Astrocyte of the cerebellum (primary cell): ENCODE measurements around the gene GMIP.
"Not testable (repeated sequence)": the region's sequence is repeated elsewhere in the genome, so short reads cannot be mapped to it uniquely, and the experiment has no call there.

Source experiments
- DNase-seq: peaks from one replicate; pipeline ENCODE4 v3.0.0-alpha.2; 2011; ENCODE audit warnings: low read depth
- H3K4me3 ChIP-seq: 2 replicates; pipeline ENCODE4 v1.5.1; 2011; ENCODE audit warnings: mild to moderate bottlenecking, low read depth, low read length, moderate library complexity
- in situ Hi-C: cut with HindIII; loops from 2 replicates; pipeline ENCODE4 v1.10.0; 2017; ENCODE audit warnings: low sequenced_read_pairs
- TF ChIP-seq, protein P1 (sequence below): IDR thresholded peaks from 2 replicates; pipeline ENCODE4 v1.5.1; 2012; ENCODE audit warnings: low read length, low read depth, moderate library complexity, mild to moderate bottlenecking; ENCODE audit errors: missing control alignments

Gene GMIP

DNA sequence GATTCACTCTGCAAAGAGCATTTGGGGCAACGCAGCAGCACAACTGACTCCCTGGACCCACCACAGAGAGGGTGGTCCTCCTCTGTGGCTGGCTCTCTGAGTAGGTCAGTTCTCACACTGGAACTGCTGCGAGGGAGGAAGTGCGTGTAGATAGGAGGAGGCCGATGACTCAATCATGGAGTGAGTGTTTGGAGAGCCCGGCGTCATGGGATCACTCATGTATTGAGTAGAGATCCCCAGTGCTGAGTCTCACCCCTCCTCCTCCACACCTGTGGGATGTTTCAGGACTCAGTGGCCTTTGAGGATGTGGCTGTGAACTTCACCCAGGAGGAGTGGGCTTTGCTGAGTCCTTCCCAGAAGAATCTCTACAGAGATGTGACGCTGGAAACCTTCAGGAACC lies 34.1 kb upstream of the GMIP start:
- in situ Hi-C loops: no loop called here
- no peak for DNase-seq
- TF ChIP-seq, protein P1, sequence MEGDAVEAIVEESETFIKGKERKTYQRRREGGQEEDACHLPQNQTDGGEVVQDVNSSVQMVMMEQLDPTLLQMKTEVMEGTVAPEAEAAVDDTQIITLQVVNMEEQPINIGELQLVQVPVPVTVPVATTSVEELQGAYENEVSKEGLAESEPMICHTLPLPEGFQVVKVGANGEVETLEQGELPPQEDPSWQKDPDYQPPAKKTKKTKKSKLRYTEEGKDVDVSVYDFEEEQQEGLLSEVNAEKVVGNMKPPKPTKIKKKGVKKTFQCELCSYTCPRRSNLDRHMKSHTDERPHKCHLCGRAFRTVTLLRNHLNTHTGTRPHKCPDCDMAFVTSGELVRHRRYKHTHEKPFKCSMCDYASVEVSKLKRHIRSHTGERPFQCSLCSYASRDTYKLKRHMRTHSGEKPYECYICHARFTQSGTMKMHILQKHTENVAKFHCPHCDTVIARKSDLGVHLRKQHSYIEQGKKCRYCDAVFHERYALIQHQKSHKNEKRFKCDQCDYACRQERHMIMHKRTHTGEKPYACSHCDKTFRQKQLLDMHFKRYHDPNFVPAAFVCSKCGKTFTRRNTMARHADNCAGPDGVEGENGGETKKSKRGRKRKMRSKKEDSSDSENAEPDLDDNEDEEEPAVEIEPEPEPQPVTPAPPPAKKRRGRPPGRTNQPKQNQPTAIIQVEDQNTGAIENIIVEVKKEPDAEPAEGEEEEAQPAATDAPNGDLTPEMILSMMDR: no peak
- no peak overlapping the region for H3K4me3 ChIP-seq

DNA sequence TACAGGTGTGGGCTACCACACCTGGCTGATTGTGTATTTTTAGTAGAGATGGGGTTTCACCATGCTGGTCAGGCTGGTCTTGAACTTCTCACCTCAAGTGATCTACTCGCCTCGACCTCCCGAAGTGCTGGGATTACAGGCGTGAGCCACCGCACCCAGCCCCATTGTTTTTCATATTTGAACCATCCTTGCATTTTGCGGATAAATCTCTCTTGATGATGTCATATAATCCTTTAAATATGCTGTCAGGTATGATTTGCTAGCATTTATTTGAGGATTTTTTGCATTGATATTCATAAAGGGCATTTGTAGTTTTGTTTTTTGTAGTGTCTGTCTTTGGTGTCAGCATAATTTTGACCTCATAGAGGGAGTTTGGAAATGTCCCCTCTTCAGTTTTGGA lies 30.9 kb upstream of the GMIP start:
- no peak for DNase-seq
- TF ChIP-seq, protein P1: no peak
- in situ Hi-C loops: no loop called here
- H3K4me3 ChIP-seq: no peak overlapping the region

DNA sequence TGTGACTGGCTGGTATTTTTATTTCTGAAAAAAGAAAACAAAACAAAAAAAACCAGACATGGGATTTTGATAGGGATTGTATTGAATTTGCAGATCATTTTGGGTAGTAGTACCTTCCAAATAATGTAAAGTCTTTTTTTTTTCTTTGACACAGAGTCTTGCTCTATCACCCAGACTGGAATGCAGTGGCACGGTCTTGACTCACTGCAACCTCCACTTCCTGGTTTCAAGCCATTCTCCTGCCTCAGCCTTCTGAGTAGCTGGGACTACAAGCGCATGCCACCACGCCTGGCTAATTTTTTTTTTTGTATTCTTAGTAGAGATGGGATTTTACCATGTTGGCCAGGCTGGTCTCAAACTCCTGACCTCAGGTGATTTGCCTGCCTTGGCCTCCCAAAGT lies 29.4 kb upstream of the GMIP start:
- no peak overlapping the region for H3K4me3 ChIP-seq
- DNase-seq: no peak
- TF ChIP-seq, protein P1: no peak
- in situ Hi-C loops: no loop called here

DNA sequence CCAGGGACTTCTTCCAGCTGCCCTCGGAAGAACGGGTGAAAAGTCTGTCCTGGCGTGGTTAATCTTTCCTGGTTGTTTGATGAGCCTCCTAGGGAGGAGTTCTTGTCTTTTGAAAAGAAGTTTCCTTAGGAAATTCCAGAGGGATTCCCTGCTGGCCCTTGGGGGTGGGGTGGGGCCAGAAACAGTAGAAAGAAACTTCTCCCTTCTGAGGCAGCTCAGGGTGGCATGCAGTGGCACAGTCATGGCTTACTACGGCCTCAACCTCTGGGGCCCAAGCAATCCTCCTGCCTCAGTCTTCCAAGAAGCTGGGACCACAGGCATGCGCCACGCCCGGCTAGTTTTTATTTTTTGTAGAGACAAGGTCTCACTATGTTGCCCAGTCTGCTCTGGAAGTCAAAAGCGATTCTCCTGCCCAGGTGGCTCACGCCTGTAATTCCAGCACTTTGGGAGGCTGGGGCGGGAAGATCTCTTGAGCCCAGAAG lies 26.7 kb upstream of the GMIP start:
- TF ChIP-seq, protein P1: no peak
- no peak for DNase-seq
- in situ Hi-C loops: no loop called here
- H3K4me3 ChIP-seq: peak overlapping the region; percentile 94

DNA sequence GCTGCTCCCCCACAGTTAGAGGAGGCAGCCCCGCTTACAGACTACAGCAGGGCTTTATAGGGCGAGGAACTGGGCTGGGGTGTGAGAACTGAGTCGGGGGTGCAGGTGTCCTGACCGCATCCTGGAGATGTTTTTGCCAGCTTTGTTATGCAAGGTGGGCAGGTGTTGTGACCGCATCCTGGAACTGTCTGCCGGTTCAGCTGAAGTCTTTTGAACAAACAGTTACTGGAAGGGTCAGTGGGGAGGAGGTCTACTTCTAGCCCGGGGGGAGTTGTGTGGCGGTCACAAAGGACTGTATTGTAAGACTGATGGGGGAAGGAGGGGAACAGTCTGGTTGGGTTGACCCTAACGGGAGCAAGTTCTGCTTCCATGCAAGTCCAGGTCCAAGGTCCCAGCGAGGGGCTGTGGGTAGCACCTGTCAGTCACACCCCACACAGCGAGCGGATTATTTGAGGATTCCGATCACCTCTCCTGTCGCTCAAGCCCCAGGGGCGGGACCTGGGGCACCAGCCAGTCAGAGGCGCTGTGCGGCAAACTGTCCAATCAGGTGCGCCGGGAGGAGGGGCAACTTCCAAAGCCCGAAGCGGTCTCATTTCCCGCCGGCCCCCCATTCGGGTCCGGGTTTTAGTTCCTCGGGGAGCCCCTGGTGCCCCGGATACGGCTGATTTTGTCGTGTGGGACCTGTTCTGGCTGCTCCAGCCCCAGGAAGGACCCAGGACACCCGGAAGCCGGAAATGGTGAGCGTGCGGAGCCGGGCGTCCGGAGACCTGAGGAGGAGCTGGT lies 25.0 kb upstream of the GMIP start, which contains the start of gene ZNF101:
TSS of gene ZNF101 (plus strand) at position 610 of the 783 bp plus-strand sequence. CDS start at position 735, 125 bp downstream.
- TF ChIP-seq, protein P1: no peak
- peak; percentile 57 for DNase-seq
- peak within 1 kb of the TSS; percentile 94 for H3K4me3 ChIP-seq
- in situ Hi-C loops: no loop called here

DNA sequence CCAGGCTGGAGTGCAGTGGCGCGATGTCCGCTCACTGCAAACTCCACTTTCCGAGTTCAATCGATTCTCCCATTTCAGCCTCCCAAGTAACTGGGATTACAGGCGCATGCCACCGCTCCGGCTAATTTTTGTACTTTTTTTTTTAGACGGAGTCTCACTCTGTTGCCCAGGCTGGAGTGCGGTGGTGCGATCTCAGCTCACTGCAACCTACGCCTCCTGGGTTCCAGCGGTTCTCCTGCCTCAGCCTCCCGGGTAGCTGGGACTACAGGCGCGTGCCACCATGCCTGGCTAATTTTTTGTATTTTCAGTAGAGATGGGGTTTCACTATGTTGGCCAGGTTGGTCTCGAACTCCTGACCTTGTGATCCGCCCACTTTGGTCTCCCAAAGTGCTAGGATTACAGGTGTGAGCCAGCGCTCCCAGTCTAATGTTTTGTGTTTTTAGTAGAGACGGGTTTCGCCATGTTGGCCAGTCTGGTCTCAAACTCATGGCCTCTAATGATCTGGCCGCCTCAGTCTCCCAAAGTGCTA lies 22.0 kb upstream of the GMIP start:
- DNase-seq, H3K4me3 ChIP-seq, in situ Hi-C loops: not testable (repeated sequence)

DNA sequence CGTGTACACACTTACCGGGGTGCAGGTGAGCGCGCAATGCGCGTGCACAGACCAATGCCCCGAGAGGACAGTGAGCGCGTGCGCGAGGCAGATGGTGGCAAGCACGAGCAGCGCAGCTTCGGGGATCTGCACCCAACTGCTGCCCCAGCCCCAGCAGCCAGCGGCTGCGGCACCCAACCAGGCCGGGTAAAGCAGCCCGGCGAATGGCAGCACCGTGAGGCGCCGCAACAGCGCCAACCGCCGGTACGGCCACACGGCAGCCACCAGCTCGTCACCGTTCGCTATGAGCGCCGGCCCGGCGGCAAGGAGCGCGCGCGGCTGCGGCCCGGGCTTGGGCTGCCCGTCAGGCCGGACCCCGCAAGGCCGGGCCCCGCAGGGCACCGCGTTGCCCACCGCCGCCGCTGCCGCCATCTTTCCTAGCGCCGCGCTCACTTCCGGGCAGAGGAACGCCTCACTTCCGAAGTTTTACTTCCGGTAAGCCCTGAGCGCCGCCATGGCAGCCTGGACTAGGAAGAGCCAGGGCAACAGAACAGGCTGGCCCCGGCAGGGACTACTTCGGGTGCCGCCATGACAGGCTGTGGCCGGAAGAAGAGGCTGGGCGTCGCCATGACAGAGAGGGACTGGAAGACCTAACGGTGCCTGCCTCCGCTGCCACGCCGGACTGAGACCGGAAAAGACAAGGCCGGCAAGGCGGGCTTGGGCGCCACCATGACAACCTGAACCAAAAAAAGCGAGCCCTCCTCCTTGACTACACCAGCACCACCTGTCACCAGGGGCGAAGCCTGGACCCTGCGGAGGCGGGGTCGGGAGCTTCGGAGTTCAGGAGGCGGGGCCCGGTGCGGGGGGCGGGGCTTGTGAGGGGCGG lies 20.0 kb upstream of the GMIP start, which contains the start of gene ATP13A1:
TSS of gene ATP13A1 (minus strand) at position 421 of the 865 bp plus-strand sequence. CDS start at position 411, 10 bp downstream.
- DNase-seq: peak; percentile 93
- in situ Hi-C loops: no loop called here
- TF ChIP-seq, protein P1: peak; percentile 9
- peak within 1 kb of the TSS; percentile 92 for H3K4me3 ChIP-seq
